Epithelial cell of proximal tubule (primary cell): ENCODE measurements around the gene C1QTNF6. TPM values are rescaled to one million over a fixed set of nuclear protein-coding genes. Genes with fewer than 3 reads are reported as not detected.
"Not testable (repeated sequence)": the region's sequence is repeated elsewhere in the genome, so short reads cannot be mapped to it uniquely, and the experiment has no call there.

Experiments
- DNase-seq: peaks from one replicate; pipeline ENCODE4 v3.0.0-alpha.2; 2011; ENCODE audit warnings: low read depth
- H3K4me3 ChIP-seq: 2 replicates; pipeline ENCODE4 v1.5.1; 2011; ENCODE audit warnings: low read depth, mild to moderate bottlenecking, low read length
- total RNA-seq: library from RNA; depleted of rRNA; stranded (reverse); fragments of >200 nt; gene quantifications from 2 replicates; pipeline ENCODE4 v1.2.3, GENCODE V29; 2015
- TF ChIP-seq, protein P1 (sequence below): conservative IDR thresholded peaks from 2 replicates; pipeline ENCODE4 v1.5.1; 2012; ENCODE audit warnings: low read depth, mild to moderate bottlenecking, low read length

The C1QTNF6 gene
- total RNA-seq, 1 donor from 2014 or later, result 2.1 TPM

DNA sequence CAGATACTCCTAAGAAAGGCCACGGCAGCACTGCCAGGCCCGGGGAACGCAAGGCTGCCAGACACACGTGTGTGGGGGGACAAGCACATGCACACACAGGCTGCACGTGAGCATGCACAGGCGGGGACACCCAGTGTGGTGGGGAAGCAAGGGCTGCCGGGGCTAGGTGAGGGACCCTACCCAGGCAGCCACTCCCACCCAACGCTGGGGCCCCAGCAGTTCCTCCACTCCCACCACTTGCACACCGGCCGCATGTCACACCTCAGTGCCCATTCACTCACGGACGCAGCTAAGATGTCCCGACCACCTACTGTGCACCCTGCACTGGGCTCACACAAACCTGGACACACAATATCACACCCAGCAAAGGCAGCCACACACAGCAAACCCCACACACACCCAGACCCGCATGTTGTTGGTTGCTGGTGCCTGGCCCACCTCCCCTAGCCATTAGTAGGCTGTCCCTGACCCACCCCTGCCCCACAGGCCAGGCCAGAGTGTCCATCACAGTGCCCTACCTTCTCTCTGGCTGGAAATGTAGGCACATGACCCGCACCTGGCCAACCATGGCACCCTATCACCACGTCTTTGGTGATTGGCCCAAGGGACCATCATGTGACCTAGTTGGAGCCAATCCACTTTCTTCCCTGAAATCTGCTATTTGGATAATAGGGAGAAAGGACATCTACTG, 15.5 kb upstream of the C1QTNF6 start:
- TF ChIP-seq, protein P1, sequence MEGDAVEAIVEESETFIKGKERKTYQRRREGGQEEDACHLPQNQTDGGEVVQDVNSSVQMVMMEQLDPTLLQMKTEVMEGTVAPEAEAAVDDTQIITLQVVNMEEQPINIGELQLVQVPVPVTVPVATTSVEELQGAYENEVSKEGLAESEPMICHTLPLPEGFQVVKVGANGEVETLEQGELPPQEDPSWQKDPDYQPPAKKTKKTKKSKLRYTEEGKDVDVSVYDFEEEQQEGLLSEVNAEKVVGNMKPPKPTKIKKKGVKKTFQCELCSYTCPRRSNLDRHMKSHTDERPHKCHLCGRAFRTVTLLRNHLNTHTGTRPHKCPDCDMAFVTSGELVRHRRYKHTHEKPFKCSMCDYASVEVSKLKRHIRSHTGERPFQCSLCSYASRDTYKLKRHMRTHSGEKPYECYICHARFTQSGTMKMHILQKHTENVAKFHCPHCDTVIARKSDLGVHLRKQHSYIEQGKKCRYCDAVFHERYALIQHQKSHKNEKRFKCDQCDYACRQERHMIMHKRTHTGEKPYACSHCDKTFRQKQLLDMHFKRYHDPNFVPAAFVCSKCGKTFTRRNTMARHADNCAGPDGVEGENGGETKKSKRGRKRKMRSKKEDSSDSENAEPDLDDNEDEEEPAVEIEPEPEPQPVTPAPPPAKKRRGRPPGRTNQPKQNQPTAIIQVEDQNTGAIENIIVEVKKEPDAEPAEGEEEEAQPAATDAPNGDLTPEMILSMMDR, result no peak
- DNase-seq, result no peak

DNA sequence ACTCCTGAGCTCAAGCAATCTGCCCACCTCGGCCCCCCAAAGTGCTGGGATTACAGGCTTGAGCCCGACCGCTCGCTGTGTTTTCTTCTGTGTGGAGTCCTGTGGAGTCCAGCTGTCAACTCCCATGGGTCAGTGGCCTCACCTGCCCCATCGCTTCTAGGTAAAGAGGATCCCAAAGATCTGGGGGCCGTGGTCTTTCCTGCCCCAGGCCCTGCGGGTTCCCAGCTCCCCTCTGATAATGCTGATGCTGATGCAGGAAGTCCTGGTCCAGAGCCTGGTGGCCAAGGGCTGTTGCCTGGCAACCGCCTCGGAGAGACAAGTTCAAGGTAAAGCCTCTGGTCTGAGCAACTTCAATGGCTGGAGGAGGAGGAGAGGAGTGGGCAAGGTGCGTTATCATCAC, 14.7 kb upstream of the C1QTNF6 start:
- H3K4me3 ChIP-seq, result no peak overlapping the region
- TF ChIP-seq, protein P1, result no peak
- no peak for DNase-seq

More for the DNA sequence above, 15.5 kb upstream of the C1QTNF6 start:
- no peak overlapping the region for H3K4me3 ChIP-seq

DNA sequence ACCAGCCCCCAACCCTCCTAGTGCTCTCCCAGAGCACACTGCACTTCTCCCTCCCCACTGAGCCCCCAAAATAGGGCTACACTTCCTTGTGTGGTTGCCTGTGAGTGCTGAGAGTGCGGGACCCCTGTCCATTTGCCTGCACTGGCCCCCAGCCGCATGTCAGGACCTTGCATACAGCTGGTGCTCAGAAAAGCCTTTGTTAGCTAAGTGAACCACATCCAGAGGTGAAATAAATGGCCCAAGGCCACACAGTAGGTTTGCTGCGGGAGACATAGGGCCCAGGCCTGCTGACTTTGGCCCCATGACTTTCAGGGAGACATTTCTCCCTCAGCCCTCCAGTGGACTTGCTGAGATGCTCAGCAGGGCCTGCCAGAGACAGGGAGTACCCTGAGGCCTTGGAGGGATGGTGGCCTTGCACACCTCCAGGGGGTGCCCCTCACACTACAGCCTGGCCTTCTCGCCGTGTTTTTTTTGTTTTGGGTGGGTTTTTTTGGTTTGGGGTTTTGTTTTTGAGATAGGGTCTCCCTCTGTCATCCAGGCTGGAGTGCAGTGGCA, 14.0 kb upstream of the C1QTNF6 start:
- no peak for DNase-seq
- no peak overlapping the region for H3K4me3 ChIP-seq
- TF ChIP-seq, protein P1, result no peak

DNA sequence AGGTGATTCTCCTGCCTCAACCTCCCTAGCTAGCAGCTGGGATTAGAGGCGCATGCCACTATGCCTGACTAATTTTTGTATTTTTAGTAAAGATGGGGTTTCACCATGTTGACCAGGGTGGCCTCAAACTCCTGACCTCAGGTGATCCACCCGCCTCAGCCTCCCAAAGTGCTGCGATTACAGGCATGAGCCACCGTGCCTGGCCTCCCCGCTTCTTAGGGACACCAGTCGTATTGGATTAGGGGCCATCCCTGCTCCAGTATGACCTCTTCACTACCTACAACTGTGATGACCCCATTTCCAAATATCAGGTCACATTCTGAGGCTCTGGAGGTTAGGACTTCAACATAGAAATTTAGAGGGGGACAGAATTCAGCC, 13.4 kb upstream of the C1QTNF6 start:
- DNase-seq, H3K4me3 ChIP-seq: not testable (repeated sequence)

DNA sequence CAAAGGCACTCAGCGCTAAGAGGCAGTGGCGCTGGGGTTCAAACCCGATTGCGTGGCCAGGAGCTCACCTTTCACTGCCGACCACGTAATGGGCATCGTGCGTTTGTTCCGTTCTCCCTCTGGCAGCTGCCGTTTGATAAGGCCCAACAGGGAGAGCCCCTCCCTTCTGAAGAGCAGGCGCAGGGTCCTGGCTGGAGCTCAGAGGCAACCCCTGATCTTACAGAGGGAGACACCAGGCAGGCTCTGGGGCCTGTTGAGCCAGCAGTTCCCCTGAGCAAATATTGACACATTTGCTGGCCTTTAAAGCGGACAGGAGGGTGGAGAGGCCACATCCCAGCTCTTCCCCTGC, 11.7 kb upstream of the C1QTNF6 start:
- no peak for DNase-seq
- TF ChIP-seq, protein P1, result no peak
- peak overlapping the region; percentile 33 for H3K4me3 ChIP-seq

DNA sequence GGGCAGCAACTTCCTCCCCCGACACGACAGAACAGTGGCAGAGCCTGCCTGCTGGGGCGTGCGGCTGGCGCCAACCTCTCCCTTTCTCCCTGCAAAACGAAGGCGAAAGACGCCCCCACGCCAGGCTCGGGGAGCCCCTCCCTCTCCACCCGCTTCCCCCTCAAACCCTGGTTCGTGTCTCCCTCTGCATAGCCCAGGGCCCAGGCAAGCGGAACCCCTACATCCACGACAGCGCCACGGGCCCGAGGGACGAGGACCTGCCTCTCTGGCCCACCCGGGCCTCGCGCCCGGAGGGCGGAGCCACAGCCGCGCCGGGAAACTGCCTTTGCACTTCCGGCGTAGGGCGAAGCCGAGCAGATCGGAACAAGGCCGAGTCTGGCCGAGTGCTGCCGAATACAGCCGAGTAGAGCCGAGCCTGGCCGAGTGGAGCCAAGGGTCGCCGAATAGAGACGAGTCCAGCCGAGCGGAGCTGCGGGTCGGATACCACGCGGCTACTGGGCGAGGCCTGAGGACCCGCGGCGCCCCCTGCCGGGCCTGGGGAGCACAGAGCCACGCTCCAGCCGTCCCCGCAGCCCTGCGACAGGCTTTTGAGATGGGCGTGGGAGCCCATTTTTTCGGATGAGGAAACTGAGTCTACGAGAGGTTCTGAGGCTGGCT, 11.2 kb upstream of the C1QTNF6 start:
- TF ChIP-seq, protein P1, result peak; percentile 85
- DNase-seq, result no peak
- H3K4me3 ChIP-seq, result peak overlapping the region; percentile 93

DNA sequence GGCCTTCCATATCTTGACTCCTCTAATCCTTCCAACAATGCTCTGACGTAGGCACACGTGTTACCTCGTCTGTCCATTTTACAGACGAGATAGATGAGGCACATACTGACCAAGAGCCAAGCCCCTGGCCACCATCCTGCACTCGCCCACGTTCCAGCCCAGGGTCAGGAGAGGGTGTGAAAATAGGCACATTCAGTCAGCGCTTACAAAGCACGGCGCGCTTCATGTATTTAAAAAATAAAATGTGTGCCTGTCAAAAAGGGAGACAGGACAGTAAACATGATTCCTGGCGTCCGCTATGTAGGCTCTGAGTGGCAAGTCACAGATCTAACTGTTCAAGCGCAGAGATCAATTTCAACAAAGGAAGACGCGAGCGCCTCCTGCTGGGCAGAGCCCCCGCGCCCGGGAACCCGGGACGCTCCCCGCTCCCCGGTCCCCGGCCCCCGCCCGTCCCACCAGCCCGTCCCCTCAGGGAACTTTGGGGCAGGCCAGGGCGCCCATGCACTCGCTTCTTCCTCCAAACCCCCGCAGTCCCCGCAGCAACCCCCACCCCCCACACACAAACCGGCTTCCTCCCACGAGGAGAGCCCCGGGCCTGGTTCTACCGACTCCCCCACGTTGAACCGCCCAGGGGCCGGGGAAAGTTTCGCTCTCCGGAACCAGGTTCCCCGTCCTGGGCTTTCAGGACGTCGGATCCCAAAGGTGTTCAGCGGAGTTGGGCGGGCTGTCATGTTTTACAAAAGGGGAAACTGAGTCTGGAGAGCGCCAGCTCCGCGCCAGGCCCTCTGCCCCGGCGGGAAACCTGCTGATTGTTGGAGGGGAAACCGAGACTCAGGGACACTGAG, 10.4 kb upstream of the C1QTNF6 start:
- DNase-seq, result no peak
- peak overlapping the region; percentile 93 for H3K4me3 ChIP-seq
- TF ChIP-seq, protein P1, result peak; percentile 72
